SKM-1 treated with dmso at 0.1 percent for 144 hours (cell line): ENCODE data around the gene CTIF.
A peak's percentile ranks its signal among the peaks of the same experiment; 100 is the strongest.

Source experiments
- DNase-seq: peaks from one replicate; lab custom pipeline; 2025; ENCODE audit not compliant: unreplicated experiment; lab: John Stamatoyannopoulos, UW

The CTIF gene

GRCh38 chr18:48766026-48766425 lies 227.2 kb downstream of the CTIF start:
- DNase-seq: no peak

DNA sequence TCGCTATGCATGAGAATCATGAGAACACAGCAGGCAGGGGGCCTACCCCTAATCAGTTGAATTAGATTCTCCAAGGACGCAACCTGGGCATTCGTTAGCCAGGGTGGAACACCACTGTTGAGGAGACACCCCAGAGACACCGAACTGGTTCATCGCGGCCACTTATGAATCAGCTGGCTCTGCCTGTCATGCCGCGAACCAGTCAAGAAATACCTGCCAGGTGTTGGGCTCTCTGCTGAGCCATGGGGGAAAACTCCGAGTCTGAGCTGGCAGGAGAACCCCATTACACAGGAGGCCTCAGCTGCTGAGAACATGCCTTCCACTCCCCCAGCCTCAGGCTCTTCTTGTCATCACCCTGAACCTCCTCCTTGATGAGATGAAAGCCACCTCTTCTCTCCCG lies 227.7 kb downstream of the CTIF start:
- DNase-seq: no peak

GRCh38 chr18:48767090-48767690 lies 228.4 kb downstream of the CTIF start:
- no peak for DNase-seq

DNA sequence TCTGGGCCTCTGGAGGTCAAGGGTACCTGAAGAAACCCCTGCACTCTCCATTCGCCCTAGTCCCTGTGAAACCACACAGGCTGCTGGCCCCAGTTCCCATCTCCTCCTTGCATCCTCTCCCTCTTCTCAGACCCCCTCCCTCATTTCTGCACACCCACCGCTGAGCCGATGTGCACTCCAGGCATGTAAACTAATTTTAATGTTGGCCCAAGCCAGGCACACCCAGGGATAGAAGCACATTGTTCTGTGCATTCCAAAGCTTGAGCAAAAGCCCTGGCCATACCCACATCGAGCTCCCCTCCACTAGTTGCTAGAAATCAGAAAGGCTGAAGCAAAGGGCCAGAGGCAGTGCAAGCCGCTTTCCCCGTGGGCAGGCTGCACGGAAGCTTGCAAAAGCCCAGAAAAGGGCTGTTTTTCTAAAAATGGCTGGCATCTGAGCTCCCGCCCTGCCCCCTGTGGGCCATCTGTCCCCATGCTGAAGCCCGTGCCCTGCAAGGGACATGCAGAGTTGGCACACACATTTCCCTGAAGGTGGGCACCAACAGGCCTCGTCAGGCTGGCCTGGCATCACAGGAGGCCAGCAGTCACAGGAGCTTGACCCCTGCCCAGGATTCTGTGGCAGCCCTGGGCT lies 230.3 kb downstream of the CTIF start:
- DNase-seq: no peak

DNA sequence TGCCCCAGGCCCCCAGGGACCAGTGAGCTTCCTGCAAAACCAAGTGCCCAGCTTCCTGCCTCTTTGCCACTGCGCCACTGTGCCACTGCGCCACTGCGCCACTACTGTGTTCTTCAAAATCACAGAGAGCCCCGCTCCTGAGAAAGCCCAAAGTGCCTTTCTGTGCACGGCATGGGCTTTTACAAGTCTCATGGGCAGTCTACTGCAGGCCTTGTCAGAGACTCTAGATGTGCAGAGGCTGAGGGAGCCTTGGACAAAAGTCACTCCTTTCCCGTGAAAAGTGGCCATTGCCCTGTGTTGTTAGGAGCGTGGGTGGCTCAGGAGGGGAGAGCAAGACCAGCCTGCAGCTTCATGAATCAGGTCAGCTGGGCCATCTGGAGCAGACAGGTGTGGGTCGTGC lies 231.4 kb downstream of the CTIF start:
- no peak for DNase-seq

GRCh38 chr18:48771641-48772375 lies 233.0 kb downstream of the CTIF start:
- peak; percentile 17 for DNase-seq

- DNase-seq: no peak
Measured at GRCh38 chr18:48772457-48772856, 233.6 kb downstream of the CTIF start.

DNA sequence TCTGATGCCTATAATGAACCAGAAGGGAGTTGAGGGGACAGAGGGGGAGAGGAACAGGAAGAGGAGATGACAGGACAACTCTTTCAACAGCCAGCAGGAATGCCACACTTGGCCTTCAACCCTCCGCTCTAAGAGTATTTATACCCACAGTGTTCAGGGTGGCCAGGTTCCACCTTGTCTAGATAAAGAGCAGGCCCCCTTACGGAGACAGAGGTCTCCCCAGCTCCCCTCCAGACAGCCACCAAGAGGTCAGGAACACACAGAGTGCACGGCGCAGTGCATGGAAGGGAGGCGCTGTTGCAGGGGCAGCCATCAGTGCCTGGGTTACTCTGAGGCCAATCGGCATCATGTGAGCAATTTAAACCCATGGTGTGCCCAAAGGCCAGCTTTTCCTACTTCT lies 235.0 kb downstream of the CTIF start:
- DNase-seq: no peak

- DNase-seq: no peak
Measured at GRCh38 chr18:48774941-48775340, 236.1 kb downstream of the CTIF start.

- DNase-seq: no peak
Measured at GRCh38 chr18:48775372-48776155, 236.7 kb downstream of the CTIF start.

DNA sequence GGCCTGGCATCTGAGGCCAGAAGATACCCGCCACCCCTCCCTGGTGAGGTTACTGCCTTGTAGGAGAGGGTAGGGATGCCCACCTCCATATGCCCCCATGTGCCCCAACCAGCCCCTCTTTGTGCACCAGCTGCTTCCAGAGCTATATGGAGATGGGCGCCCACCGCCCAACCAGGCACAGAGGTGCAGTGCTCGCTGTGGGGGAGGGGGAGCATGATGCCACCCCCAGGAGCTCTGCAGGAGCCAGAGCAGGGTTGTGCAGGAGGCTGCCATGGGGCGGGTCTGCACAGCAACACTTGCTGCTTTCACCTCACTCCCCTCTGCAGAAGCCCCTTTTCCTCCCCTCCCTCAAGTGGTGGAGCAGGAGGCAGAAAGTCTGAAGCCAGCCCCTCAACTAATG lies 237.3 kb downstream of the CTIF start:
- no peak for DNase-seq

DNA sequence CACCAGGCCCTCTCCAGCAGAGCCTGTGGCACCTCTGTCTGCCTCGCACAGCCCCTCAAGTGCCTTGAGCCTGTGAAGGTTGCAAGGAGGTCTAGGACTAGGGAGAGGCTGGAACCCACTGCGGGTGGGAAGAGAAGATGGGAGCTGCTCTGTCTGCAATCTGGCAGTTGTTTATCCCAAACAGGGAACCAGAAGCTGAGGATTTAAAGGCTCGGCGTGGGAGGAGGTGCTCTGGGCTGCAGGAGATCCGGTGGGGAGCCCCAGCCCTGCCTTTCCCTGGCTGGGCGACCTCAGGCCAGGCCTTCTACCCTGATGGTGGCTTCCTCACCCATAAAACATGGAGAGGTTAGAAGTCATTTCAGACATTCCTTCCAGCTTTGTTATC lies 237.8 kb downstream of the CTIF start:
- no peak for DNase-seq

DNA sequence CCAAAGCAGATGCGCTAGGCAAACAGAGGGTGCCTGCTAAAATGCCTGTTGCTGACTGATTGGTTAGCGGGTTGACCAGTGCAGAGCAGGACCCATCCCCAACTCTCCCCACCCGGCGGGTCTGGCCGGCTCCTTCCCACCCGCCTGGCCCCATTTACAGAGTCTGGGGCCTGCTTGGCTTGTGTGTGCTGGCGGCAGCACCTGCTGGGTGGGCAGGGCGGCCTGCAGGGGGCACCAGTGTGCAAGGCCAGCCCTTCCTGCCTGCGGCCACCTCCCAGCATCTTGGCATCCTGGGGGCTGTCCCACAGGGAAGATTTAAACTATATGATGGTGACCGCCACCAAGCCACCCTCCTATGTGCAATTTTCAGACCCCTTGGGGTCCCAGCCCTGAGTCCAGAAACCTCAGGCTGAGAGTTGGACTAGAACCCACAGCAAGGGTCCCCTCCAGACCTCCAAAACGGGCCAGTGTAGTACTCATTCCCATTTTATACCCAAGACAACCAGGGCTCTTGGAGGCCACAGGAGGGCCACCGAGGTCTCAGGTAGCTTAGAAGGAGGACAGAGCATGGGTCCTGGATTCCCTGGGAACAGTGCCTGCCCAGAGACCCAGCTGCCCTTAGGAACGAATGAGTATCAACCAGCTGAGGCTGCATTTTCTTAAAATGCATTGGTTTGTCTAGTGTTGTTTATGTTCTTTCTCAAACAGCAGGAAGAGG lies 238.4 kb downstream of the CTIF start:
- peak; percentile 35 for DNase-seq

- peak; percentile 20 for DNase-seq
Measured at GRCh38 chr18:48777744-48778116, 238.9 kb downstream of the CTIF start.

GRCh38 chr18:48778344-48779011 lies 239.6 kb downstream of the CTIF start:
- DNase-seq: no peak

GRCh38 chr18:48779462-48779861 lies 240.6 kb downstream of the CTIF start:
- no peak for DNase-seq

- DNase-seq: no peak
Measured at GRCh38 chr18:48780201-48780912, 241.5 kb downstream of the CTIF start.

DNA sequence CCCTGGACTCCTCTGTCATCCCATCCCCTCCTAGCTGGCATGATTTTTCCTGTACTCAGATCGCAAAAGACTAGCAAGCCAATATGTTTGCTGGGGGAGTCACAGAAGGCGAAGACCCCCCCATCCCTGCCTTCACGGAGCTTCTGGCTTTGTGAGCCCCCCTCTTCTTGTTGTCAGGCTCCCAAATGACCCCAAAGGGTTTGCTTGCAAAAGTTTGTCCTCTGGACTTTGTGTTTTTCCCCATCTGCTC lies 242.0 kb downstream of the CTIF start:
- DNase-seq: no peak

GRCh38 chr18:48781163-48781987 lies 242.5 kb downstream of the CTIF start:
- peak; percentile 58 for DNase-seq
